G401 (cell line): Measurements from ENCODE around the gene RBM20. TPM values are rescaled to one million over a fixed set of nuclear protein-coding genes. Genes with fewer than 3 reads are reported as not detected.

ENCODE experiments used
- DNase-seq: peaks from one replicate; pipeline ENCODE4 v3.0.0-alpha.2; 2015; ENCODE audit warnings: low spot score
- in situ Hi-C: cut with HindIII; loops from 2 replicates; pipeline ENCODE4 v1.10.0; 2016; ENCODE audit warnings: low sequenced_read_pairs, mixed read lengths
- total RNA-seq: library from RNA; depleted of rRNA; stranded (reverse); fragments of >200 nt; shearing (Covaris generic); gene quantifications from 2 replicates; pipeline ENCODE4 v1.2.3, GENCODE V29; 2014

The RBM20 gene
- total RNA-seq, 1 experiment from 2014 or later, result 2.7 TPM

GRCh38 chr10:110852255-110852896 is 208.2 kb downstream of the RBM20 start:
- DNase-seq, result no peak
- in situ Hi-C loops, result no loop called here

- in situ Hi-C loops, result no loop called here
Observed at GRCh38 chr10:110852947-110853346, 208.8 kb downstream of the RBM20 start.

GRCh38 chr10:110853921-110854605 is 209.9 kb downstream of the RBM20 start:
- no peak for DNase-seq
- in situ Hi-C loops, result no loop called here

More at GRCh38 chr10:110852947-110853346, 208.8 kb downstream of the RBM20 start:
- no peak for DNase-seq

- in situ Hi-C loops, result no loop called here
- no peak for DNase-seq
Observed at GRCh38 chr10:110857265-110858171, 213.4 kb downstream of the RBM20 start.

GRCh38 chr10:110858297-110858934 is 214.3 kb downstream of the RBM20 start:
- in situ Hi-C loops, result no loop called here
- no peak for DNase-seq

GRCh38 chr10:110859206-110859972 is 215.3 kb downstream of the RBM20 start:
- no peak for DNase-seq
- in situ Hi-C loops, result no loop called here

GRCh38 chr10:110859973-110860376 is 215.8 kb downstream of the RBM20 start:
- no peak for DNase-seq
- in situ Hi-C loops, result no loop called here

- peak; percentile 69 for DNase-seq
Observed at GRCh38 chr10:110860576-110861241, 216.6 kb downstream of the RBM20 start.

GRCh38 chr10:110861476-110861875 is 217.3 kb downstream of the RBM20 start:
- no peak for DNase-seq
- in situ Hi-C loops, result no loop called here

More at GRCh38 chr10:110860576-110861241, 216.6 kb downstream of the RBM20 start:
- in situ Hi-C loops, result no loop called here

- in situ Hi-C loops, result no loop called here
- DNase-seq, result no peak
Observed at GRCh38 chr10:110861930-110862649, 218.0 kb downstream of the RBM20 start.

- in situ Hi-C loops, result no loop called here
- no peak for DNase-seq
Observed at GRCh38 chr10:110862961-110863360, 218.8 kb downstream of the RBM20 start.

GRCh38 chr10:110863361-110863760 is 219.2 kb downstream of the RBM20 start:
- DNase-seq, result no peak
- in situ Hi-C loops, result no loop called here

GRCh38 chr10:110863956-110864355 is 219.8 kb downstream of the RBM20 start:
- in situ Hi-C loops, result no loop called here
- no peak for DNase-seq

GRCh38 chr10:110864662-110865140 is 220.6 kb downstream of the RBM20 start:
- in situ Hi-C loops, result no loop called here

GRCh38 chr10:110865186-110865808 is 221.2 kb downstream of the RBM20 start:
- no peak for DNase-seq
- in situ Hi-C loops, result no loop called here

More at GRCh38 chr10:110864662-110865140, 220.6 kb downstream of the RBM20 start:
- DNase-seq, result peak; percentile 84

GRCh38 chr10:110865809-110866482 is 221.8 kb downstream of the RBM20 start:
- in situ Hi-C loops, result no loop called here
- DNase-seq, result peak; percentile 31
